Motor neuron (in vitro differentiated cells): ENCODE results near the gene ARID1A. TPM values are rescaled to one million over a fixed set of nuclear protein-coding genes. Genes with fewer than 3 reads are reported as not detected.
"Not testable (repeated sequence)": the region's sequence is repeated elsewhere in the genome, so short reads cannot be mapped to it uniquely, and the experiment has no call there.

Experiments
- ATAC-seq, 8 experiments: fragments of 200-7000 bp; cut with Tn5 transposase; replicated peaks in 6 of 8; 2 replicates each; pipeline ENCODE4 v1.8.0; 2021; ENCODE audit warnings: mild to moderate bottlenecking in 8 of 8, moderate library complexity in 8 of 8
- H3K27ac ChIP-seq, 2 donors: fragments of 250-450 bp; sonication (Bioruptor Pico); 2 replicates each; pipeline ENCODE4 v1.9.0; 2021; ENCODE audit warnings: antibody characterized with exemption in 2 of 2, mild to moderate bottlenecking in 2 of 2, moderate library complexity in 1 of 2
- H3K4me1 ChIP-seq, 2 donors: fragments of 250-450 bp; sonication (Bioruptor Pico); replicated peaks in 1 of 2; 2 replicates each; pipeline ENCODE4 v1.6.1; 2021; ENCODE audit warnings: antibody characterized with exemption in 2 of 2, mild to moderate bottlenecking in 2 of 2, moderate library complexity in 1 of 2
- H3K4me3 ChIP-seq, 5 donors: fragments of 250-450 bp; sonication (Bioruptor Pico); 2 replicates each; pipeline ENCODE4 v1.9.0; 2021; ENCODE audit warnings: antibody characterized with exemption in 5 of 5, mild to moderate bottlenecking in 5 of 5, moderate library complexity in 4 of 5
- WGBS, 10 experiments: fragments of 450-650 bp; shearing (Covaris generic); methylation state at CpG; one replicate each; pipeline ENCODE4 v1.0.0; 2022; 5-methylcytosine and 5-hydroxymethylcytosine counted together
- in situ Hi-C, 9 experiments: fragments of 400-800 bp; cut with MboI; loops; one replicate each; pipeline ENCODE4 v1.15.0; 2021; ENCODE audit warnings: low sequenced_read_pairs in 9 of 9, low pct_unique_long_range_greater_than_20kb in 2 of 9; ENCODE audit not compliant: unreplicated experiment in 9 of 9
- total RNA-seq, 8 experiments: library from RNA; unstranded; fragments of 300-600 nt; gene quantifications; 2 replicates each; pipeline versions ENCODE4 v1.2.3 to v1.2.4, GENCODE V29; 2022

Gene ARID1A
- total RNA-seq, 8 experiments from 2014 or later = 10.0 to 80.0 (median 56.3) TPM

GRCh38 chr1:26789612-26789865 is 93.7 kb downstream of the ARID1A start:
- Histone ChIP-seq H3K4me3 (no peak overlapping the region), H3K4me1 (peaks cover 24 to 29% of the 10 kb centered on the region in 2 donors), H3K27ac (no peak overlapping the region)
- no peak for ATAC-seq
- 0 to 100% (median 62%) methylated on average over 1 to 3 of the region's 3 CpGs for WGBS, 10 experiments
- in situ Hi-C loops = loop anchor here in 1 of 9 experiments (10.0 kb wide), 1 partner anchor 185 kb away; no protein-coding TSS in a partner anchor

- 58 to 100% (median 83%) methylated on average over 1 to 4 of the region's 4 CpGs for WGBS, 10 experiments
- H3K4me3 ChIP-seq = no peak overlapping the region
- peaks cover 22 to 27% of the 10 kb centered on the region in 2 donors for H3K4me1 ChIP-seq
- ATAC-seq = no peak
- no peak overlapping the region for H3K27ac ChIP-seq
- in situ Hi-C loops = loop anchor here in 5 of 9 experiments (10.0 kb wide), 1 partner anchor 185 kb away; no protein-coding TSS in a partner anchor
Measured at GRCh38 chr1:26789931-26790330, 94.1 kb downstream of the ARID1A start.

GRCh38 chr1:26790551-26790953 is 94.7 kb downstream of the ARID1A start:
- 20 to 100% (median 58%) methylated on average over 1 to 5 of the region's 5 CpGs; no CpG with 5 or more reads in 3 of the 10 experiments for WGBS, 10 experiments
- Histone ChIP-seq H3K4me1 (peaks cover 21 to 23% of the 10 kb centered on the region in 2 donors), H3K4me3 (no peak overlapping the region), H3K27ac (no peak overlapping the region)
- in situ Hi-C loops = loop anchor here in 4 of 9 experiments (10.0 kb wide), 1 partner anchor 186 kb away; no protein-coding TSS in a partner anchor
- no peak for ATAC-seq

GRCh38 chr1:26791148-26791547 is 95.3 kb downstream of the ARID1A start:
- no peak overlapping the region for H3K4me3 ChIP-seq
- in situ Hi-C loops = loop anchor here in 4 of 9 experiments (10.0 kb wide), 1 partner anchor 186 kb away; no protein-coding TSS in a partner anchor
- H3K27ac ChIP-seq = no peak overlapping the region
- ATAC-seq = no peak
- WGBS, 10 experiments = 39 to 100% (median 69%) methylated on average over 1 to 6 of the region's 6 CpGs; no CpG with 5 or more reads in 3 of the 10 experiments
- peaks cover 16 to 17% of the 10 kb centered on the region in 2 donors for H3K4me1 ChIP-seq

GRCh38 chr1:26791626-26792025 is 95.8 kb downstream of the ARID1A start:
- ATAC-seq = no peak
- H3K27ac ChIP-seq = no peak overlapping the region
- H3K4me3 ChIP-seq = no peak overlapping the region
- WGBS, 10 experiments = 20 to 100% (median 83%) methylated on average over 1 to 3 of the region's 3 CpGs
- peaks cover 11 to 12% of the 10 kb centered on the region in 2 donors for H3K4me1 ChIP-seq
- in situ Hi-C loops = loop anchor here in 4 of 9 experiments (10.0 kb wide), 1 partner anchor 187 kb away; no protein-coding TSS in a partner anchor

- in situ Hi-C loops = loop anchor here in 4 of 9 experiments (10.0 kb wide), 1 partner anchor 188 kb away; no protein-coding TSS in a partner anchor
- WGBS, 10 experiments = 65 to 100% (median 91%) methylated on average over 1 to 2 of the region's 2 CpGs
- Histone ChIP-seq H3K4me1 (peaks cover 4 to 5% of the 10 kb centered on the region in 2 donors), H3K4me3 (no peak overlapping the region), H3K27ac (no peak overlapping the region)
- no peak for ATAC-seq
Measured at GRCh38 chr1:26792924-26793323, 97.1 kb downstream of the ARID1A start.

DNA sequence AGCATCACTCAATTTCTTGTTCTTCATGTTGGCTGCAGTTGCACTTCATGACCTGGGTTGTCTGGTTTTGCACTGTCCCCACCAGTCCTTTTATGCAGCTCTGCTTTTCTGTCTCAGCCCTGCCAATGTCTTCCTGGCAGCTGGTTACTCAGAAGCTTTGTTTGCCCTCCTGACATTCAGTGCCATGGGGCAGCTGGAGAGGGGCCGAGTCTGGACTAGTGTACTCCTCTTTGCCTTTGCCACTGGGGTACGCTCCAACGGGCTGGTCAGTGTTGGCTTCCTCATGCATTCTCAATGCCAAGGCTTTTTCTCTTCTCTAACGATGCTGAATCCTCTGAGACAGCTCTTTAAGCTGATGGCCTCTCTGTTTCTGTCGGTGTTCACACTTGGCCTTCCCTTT is 98.6 kb downstream of the ARID1A start:
- Histone ChIP-seq H3K27ac (no peak overlapping the region), H3K4me3 (no peak overlapping the region), H3K4me1 (peaks cover 0 to 1% of the 10 kb centered on the region in 2 donors)
- ATAC-seq = no peak
- 48 to 97% (median 81%) methylated on average over 3 to 5 of the region's 5 CpGs; no CpG with 5 or more reads in 2 of the 10 experiments for WGBS, 10 experiments
- in situ Hi-C loops = loop anchor here in 4 of 9 experiments (10.0 kb wide), 1 partner anchor 190 kb away; no protein-coding TSS in a partner anchor

DNA sequence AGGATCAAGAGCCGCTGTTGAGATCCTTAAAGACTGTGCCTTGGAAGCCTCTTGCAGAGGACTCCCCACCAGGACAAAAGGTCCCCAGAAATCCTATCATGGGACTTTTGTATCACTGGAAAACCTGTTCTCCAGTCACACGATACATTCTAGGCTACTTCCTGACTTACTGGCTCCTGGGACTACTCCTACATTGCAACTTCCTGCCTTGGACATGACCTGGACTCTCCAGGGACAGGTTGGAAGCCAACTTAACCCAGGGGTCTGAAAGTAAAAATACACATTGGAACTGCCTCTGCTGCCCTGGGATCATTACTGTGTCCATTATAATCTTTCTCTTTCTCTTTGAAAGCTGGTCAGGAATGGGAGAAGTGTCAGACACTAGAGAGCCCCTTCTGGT is 101.8 kb downstream of the ARID1A start:
- in situ Hi-C loops = loop anchor here in 4 of 9 experiments (10.0 kb wide), 1 partner anchor 193 kb away; no protein-coding TSS in a partner anchor
- Histone ChIP-seq H3K4me3 (no peak overlapping the region), H3K27ac (no peak overlapping the region), H3K4me1 (peaks cover 0 to 4% of the 10 kb centered on the region in 2 donors)
- WGBS, 10 experiments = 80 to 100% (median 100%) methylated on average over 1 to 2 of the region's 2 CpGs; no CpG with 5 or more reads in 1 of the 10 experiments
- no peak for ATAC-seq

DNA sequence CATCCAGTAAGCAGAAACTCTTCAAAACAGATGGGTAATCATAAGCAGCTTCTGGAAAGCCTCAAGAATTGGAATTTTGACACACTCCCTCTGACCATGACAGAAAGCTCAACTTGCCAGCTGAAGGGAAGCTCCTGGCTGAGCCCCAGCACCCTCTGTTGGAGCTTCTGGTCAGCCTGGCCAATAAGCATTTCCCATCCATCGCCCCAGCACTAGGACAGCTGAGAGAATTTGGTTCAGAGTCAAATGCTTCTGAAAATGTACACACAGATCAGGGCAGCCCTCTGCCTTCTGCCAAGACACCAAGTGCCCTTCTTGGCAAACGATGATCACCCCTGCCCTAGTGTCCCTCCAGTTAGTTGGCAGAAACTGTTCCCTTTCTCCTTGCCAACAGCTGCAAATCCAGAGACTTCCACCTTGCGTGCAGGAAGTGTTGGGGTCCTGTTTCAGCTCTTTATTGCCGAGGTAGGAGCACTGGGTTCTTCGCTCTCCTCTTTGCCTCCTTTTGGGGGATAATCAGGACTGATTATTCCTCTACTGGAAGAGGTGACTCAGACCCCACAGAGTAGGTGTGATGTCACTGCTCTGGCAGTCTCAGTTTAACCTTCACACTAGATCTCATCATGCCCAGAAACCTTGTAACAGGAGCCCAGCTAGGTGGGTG is 103.8 kb downstream of the ARID1A start:
- in situ Hi-C loops = loop anchor here in 4 of 9 experiments (10.0 kb wide), 1 partner anchor 195 kb away; no protein-coding TSS in a partner anchor
- Histone ChIP-seq H3K4me1 (peaks cover 0 to 4% of the 10 kb centered on the region in 2 donors), H3K27ac (no peak overlapping the region), H3K4me3 (no peak overlapping the region)
- WGBS, 10 experiments = 18 to 75% (median 68%) methylated on average over 1 to 5 of the region's 5 CpGs; no CpG with 5 or more reads in 3 of the 10 experiments
- ATAC-seq = peak; percentile 79 to 93 (median 88)

DNA sequence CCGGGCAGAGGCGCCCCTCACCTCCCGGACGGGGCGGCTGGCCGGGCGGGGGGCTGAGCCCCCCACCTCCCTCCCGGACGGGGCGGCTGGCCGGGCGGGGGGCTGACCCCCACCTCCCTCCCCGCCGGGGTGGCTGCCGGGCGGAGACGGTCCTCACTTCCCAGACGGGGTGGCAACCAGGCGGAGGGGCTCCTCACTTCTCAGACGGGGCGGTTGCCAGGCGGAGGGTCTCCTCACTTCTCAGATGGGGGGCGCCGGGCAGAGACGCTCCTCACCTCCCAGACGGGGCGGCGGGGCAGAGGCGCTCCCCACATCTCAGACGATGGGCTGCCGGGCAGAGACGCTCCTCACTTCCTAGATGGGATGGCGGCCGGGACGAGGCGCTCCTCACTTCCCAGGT is 108.1 kb downstream of the ARID1A start:
- WGBS, 10 experiments = no CpG with 5 or more reads among the region's 36 CpGs
- H3K27ac ChIP-seq, ATAC-seq, H3K4me1 ChIP-seq, in situ Hi-C loops, H3K4me3 ChIP-seq: not testable (repeated sequence)

- WGBS, 10 experiments = 0 to 66% (median 27%) methylated on average over 1 to 11 of the region's 11 CpGs; no CpG with 5 or more reads in 3 of the 10 experiments
- H3K4me1 ChIP-seq, in situ Hi-C loops, H3K4me3 ChIP-seq, H3K27ac ChIP-seq: not testable (repeated sequence)
- ATAC-seq = peak in 3 of 8 experiments; percentile 58 to 68 (median 59)
Measured at GRCh38 chr1:26810105-26810504, 114.3 kb downstream of the ARID1A start.

- 0 to 80% (median 76%) methylated on average over 1 to 4 of the region's 4 CpGs; no CpG with 5 or more reads in 1 of the 10 experiments for WGBS, 10 experiments
- H3K27ac ChIP-seq = no peak overlapping the region
- in situ Hi-C loops = no loop called here
Measured at GRCh38 chr1:26811057-26811456, 115.2 kb downstream of the ARID1A start.

DNA sequence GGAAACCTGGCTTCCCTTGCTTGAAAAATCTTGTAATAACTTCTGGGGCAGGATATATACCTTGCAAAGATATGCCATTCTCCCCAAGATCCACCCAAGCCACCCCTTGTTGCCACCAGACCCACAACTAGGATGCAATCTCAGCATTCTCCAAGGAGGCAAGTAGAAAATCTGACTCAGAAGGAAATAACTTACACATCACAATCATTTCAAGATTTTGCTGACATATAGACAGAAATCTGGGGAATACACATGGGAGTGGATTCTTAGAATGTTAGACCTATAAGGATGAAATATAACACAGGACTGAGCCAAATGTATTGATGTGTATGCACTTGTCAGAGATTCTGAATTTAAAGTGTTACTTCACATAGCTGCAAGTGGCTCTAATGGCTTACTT is 115.9 kb downstream of the ARID1A start:
- H3K4me1 ChIP-seq = no peaks in the 10 kb centered on the region
- ATAC-seq = no peak
- H3K27ac ChIP-seq = no peak overlapping the region
- H3K4me3 ChIP-seq = no peak overlapping the region
- in situ Hi-C loops = no loop called here

More at GRCh38 chr1:26811057-26811456, 115.2 kb downstream of the ARID1A start:
- no peak for ATAC-seq
- Histone ChIP-seq H3K4me1 (no peaks in the 10 kb centered on the region), H3K4me3 (no peak overlapping the region)
